Keratinocyte (primary cell): ENCODE measurements around the gene TSC22D3. TPM values are rescaled to one million over a fixed set of nuclear protein-coding genes. Genes with fewer than 3 reads are reported as not detected.

Experiments used
- DNase-seq: peaks from one replicate; pipeline ENCODE4 v3.0.0-alpha.2; 2011; ENCODE audit warnings: low read depth, missing footprints, low spot score
- FAIRE-seq: peaks from 2 replicates; lab custom pipeline; 2011; peaks lifted over from hg19 to GRCh38; lab: Jason Lieb, UNC
- H2AFZ ChIP-seq: 2 replicates; pipeline ENCODE4 v1.6.0; 2012; ENCODE audit warnings: low read length, control low read depth, inconsistent platforms; ENCODE audit not compliant: control insufficient read depth
- H3K27ac ChIP-seq: 2 replicates; pipeline ENCODE4 v1.5.1; 2011; ENCODE audit warnings: low read length; ENCODE audit not compliant: control insufficient read depth, insufficient read depth
- H3K27me3 ChIP-seq: 3 replicates; pipeline ENCODE4 v1.6.0; 2011; ENCODE audit warnings: low read length; ENCODE audit not compliant: control insufficient read depth, insufficient read depth; ENCODE audit errors: extremely low read depth
- H3K36me3 ChIP-seq, 2 experiments: 2 replicates in 1 of 2; 3 replicates in 1 of 2; pipeline ENCODE4 v1.5.1; 2011; ENCODE audit warnings: low read length in 2 of 2, mild to moderate bottlenecking in 1 of 2; ENCODE audit not compliant: control insufficient read depth in 2 of 2, insufficient read depth in 2 of 2; ENCODE audit errors: extremely low read depth in 1 of 2
- H3K4me1 ChIP-seq: 3 replicates; pipeline ENCODE4 v1.5.1; 2011; ENCODE audit warnings: low read length; ENCODE audit not compliant: control insufficient read depth, insufficient read depth; ENCODE audit errors: extremely low read depth
- H3K4me2 ChIP-seq: 3 replicates; pipeline ENCODE4 v1.6.0; 2011; ENCODE audit warnings: low read depth, low read length; ENCODE audit not compliant: control insufficient read depth, insufficient read depth; ENCODE audit errors: extremely low read depth
- H3K4me3 ChIP-seq, 3 experiments: fragments of 200-600 bp in 1 of 3; sonication (generic) in 1 of 3; 2 replicates in 2 of 3; 3 replicates in 1 of 3; pipeline ENCODE4 v1.5.1; 2011 to 2016; ENCODE audit warnings: low read length in 3 of 3, mild to moderate bottlenecking in 3 of 3, control low read depth in 2 of 3, inconsistent platforms in 1 of 3, low read depth in 1 of 3, mixed read lengths in 1 of 3, mixed run types in 1 of 3, moderate library complexity in 1 of 3; ENCODE audit not compliant: control insufficient read depth in 2 of 3, insufficient read depth in 2 of 3; ENCODE audit errors: extremely low read depth in 1 of 3
- H3K79me2 ChIP-seq: 2 replicates; pipeline ENCODE4 v1.6.0; 2012; ENCODE audit warnings: low read length; ENCODE audit not compliant: control insufficient read depth, insufficient read depth
- H3K9ac ChIP-seq: 3 replicates; pipeline ENCODE4 v1.6.0; 2011; ENCODE audit warnings: low read length; ENCODE audit not compliant: control insufficient read depth, insufficient read depth; ENCODE audit errors: extremely low read depth
- H3K9me1 ChIP-seq: 3 replicates; pipeline ENCODE4 v1.6.0; 2011; ENCODE audit warnings: low read length; ENCODE audit not compliant: control insufficient read depth, insufficient read depth; ENCODE audit errors: extremely low read depth
- H3K9me3 ChIP-seq: 2 replicates; pipeline ENCODE4 v1.5.1; 2012; ENCODE audit warnings: low read depth, low read length; ENCODE audit not compliant: control insufficient read depth
- H4K20me1 ChIP-seq: 3 replicates; pipeline ENCODE4 v1.6.0; 2011; ENCODE audit warnings: low read length; ENCODE audit not compliant: control insufficient read depth, insufficient read depth; ENCODE audit errors: extremely low read depth
- CTCF ChIP-seq, 3 experiments: IDR thresholded peaks in 1 of 3; conservative IDR thresholded peaks in 1 of 3; optimal IDR thresholded peaks in 1 of 3; 2 replicates in 2 of 3; 3 replicates in 1 of 3; pipeline versions ENCODE3 to v1.5.1; 2011; ENCODE audit warnings: low read length in 3 of 3, mild to moderate bottlenecking in 3 of 3, moderate library complexity in 2 of 3, control low read depth in 1 of 3, inconsistent platforms in 1 of 3; ENCODE audit not compliant: insufficient read depth in 2 of 3; ENCODE audit errors: extremely low read depth in 1 of 3
- EZH2 ChIP-seq: IDR thresholded peaks from one replicate; pipeline ENCODE4 v1.6.1; 2012; ENCODE audit warnings: inconsistent platforms, mild to moderate bottlenecking, low read length, moderate library complexity
- dilution Hi-C: fragments of 300-500 bp; cut with MboI; formaldehyde crosslinking; loops from one replicate; pipeline ENCODE4 v1.7.0; 2020; ENCODE audit warnings: low sequenced_read_pairs; ENCODE audit not compliant: extremely low pct_ligation_motif_present
- polyA plus RNA-seq, 5 experiments: library from polyadenylated mRNA; depleted of rRNA in 3 of 5; stranded (reverse) in 3 of 5; stranded (forward) in 1 of 5; unstranded in 1 of 5; fragments of >200 nt; gene quantifications; 1 replicate in 1 of 5; 2 replicates in 3 of 5; 3 replicates in 1 of 5; pipeline versions ENCODE4 v1.2.1 to v1.2.3, GENCODE V29; 2011 to 2012; ENCODE audit warnings: missing spikeins in 2 of 5, low read depth in 1 of 5, low replicate concordance in 1 of 5

The TSC22D3 gene
- polyA plus RNA-seq, 1 donor (not counting 4 experiments of a cell fraction or from before 2014, with no cell fraction given), result 48.5 TPM

DNA sequence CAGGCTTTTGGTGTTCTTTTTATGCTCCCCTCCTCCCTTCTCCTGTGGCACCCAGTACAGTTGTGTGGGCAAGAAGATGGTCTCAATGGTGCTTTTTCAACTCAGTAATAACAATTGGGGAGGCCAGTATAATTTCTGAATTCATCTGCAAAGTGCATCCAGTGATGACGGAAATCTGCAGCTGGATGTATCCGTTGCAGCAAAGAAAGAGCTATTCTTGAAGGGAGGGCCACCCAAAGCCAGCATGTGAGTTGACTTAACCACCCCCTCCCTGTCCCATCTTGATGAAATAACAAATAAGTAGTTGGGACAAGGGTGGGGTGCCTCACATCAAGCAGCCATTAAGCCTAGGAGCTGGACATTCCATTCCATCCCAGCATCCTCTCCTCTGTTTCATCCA is 30.7 kb downstream of the TSC22D3 start:
- FAIRE-seq (no peak), DNase-seq (no peak)
- Histone ChIP-seq H4K20me1 (no peaks in the 10 kb centered on the region), H2AFZ (no peak overlapping the region), H3K4me2 (no peak overlapping the region), H3K36me3 (no peaks in the 10 kb centered on the region), H3K9me3 (no peaks in the 10 kb centered on the region), H3K79me2 (no peaks in the 10 kb centered on the region), H3K4me3 (no peak overlapping the region), H3K9ac (no peak overlapping the region), H3K9me1 (no peaks in the 10 kb centered on the region), H3K4me1 (peaks cover 52% of the 10 kb centered on the region), H3K27me3 (no peaks in the 10 kb centered on the region), H3K27ac (no peak overlapping the region)
- dilution Hi-C loops, result no loop called here
- no peak for TF ChIP-seq EZH2
- TF ChIP-seq CTCF (optimal IDR thresholded peaks at IDR 0.05 in 1 of 3, IDR thresholded peaks at IDR 0.05 in 1 of 3, conservative IDR thresholded peaks at IDR 0.05 in 1 of 3; ENCODE audit: extremely low read depth in 1 of 3, insufficient read depth in 2 of 3, low read length in 3 of 3), result no peak

DNA sequence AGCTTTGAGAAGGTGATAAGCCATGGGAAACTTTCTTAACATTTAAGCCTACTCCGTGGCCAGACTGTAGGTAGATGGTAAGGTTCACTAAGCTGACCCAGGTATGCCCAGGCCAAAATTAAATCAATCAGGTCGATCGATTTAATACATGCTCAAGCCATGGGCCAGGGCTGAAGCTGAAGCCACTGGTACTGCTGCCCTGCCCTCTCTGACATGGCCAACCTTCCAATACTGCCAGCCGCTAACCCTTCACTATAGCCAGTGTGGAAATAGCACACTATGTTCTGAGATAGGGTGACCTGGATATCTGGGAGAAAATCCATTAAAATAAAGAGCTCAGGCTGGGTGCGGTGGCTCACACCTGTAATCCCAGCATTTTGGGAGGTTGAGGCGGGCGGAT is 31.6 kb downstream of the TSC22D3 start:
- DNase-seq (no peak), FAIRE-seq (no peak)
- H3K27ac ChIP-seq, result no peak overlapping the region
- no peak overlapping the region for H3K9ac ChIP-seq
- H3K36me3 ChIP-seq, result no peaks in the 10 kb centered on the region
- dilution Hi-C loops, result no loop called here
- H4K20me1 ChIP-seq, result no peaks in the 10 kb centered on the region
- no peaks in the 10 kb centered on the region for H3K9me1 ChIP-seq
- H3K4me3 ChIP-seq, result no peak overlapping the region
- no peaks in the 10 kb centered on the region for H3K27me3 ChIP-seq
- no peaks in the 10 kb centered on the region for H3K9me3 ChIP-seq
- H3K4me2 ChIP-seq, result no peak overlapping the region
- peaks cover 55% of the 10 kb centered on the region for H3K4me1 ChIP-seq
- TF ChIP-seq CTCF (optimal IDR thresholded peaks at IDR 0.05 in 1 of 3, IDR thresholded peaks at IDR 0.05 in 1 of 3, conservative IDR thresholded peaks at IDR 0.05 in 1 of 3; ENCODE audit: extremely low read depth in 1 of 3, insufficient read depth in 2 of 3, low read length in 3 of 3) (no peak), EZH2 (no peak)
- H3K79me2 ChIP-seq, result no peaks in the 10 kb centered on the region
- H2AFZ ChIP-seq, result no peak overlapping the region
